ENCODE results near the gene TRAF3. TPM values are rescaled to one million over a fixed set of nuclear protein-coding genes. Genes with fewer than 3 reads are reported as not detected.
A peak's percentile ranks its signal among the peaks of the same experiment; 100 is the strongest.

Gene TRAF3
- total RNA-seq, 2 experiments from 2014 or later = 39.1 to 40.2 TPM

DNA sequence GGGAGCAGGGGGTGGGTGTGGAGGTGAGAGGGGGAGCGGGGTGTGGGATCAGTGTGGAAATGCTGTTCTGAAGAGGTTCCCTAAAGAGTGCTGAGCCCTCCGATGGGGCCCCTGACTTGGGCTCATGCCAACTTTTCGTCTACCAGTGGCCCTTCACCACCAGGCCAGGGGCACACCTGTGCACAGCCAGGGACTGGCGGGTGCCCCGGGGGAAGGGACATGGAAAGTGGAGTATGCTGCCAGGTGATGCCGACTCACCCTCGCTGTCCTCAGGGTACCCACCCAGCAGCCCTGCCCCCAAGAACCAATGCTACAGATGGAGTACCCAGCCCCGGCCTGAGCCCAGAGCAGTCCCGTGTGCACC lies 171.4 kb downstream of the TRAF3 start:
- intact Hi-C loops (cut with micrococcal nuclease) = no loop called here
- ChIA-PET CTCF (no interaction called here), POLR2A (no interaction called here)
- DNase-seq (no peak), ATAC-seq (no peak)
- no peaks in the 10 kb centered on the region for H3K9me3 Mint-ChIP-seq
- no peak overlapping the region for H3K4me3 Mint-ChIP-seq
- no peaks in the 10 kb centered on the region for H3K36me3 Mint-ChIP-seq (ENCODE audit: low read depth)
- peaks cover 18% of the 10 kb centered on the region for H3K4me1 Mint-ChIP-seq (ENCODE audit: low read depth)
- TF ChIP-seq, protein P1, sequence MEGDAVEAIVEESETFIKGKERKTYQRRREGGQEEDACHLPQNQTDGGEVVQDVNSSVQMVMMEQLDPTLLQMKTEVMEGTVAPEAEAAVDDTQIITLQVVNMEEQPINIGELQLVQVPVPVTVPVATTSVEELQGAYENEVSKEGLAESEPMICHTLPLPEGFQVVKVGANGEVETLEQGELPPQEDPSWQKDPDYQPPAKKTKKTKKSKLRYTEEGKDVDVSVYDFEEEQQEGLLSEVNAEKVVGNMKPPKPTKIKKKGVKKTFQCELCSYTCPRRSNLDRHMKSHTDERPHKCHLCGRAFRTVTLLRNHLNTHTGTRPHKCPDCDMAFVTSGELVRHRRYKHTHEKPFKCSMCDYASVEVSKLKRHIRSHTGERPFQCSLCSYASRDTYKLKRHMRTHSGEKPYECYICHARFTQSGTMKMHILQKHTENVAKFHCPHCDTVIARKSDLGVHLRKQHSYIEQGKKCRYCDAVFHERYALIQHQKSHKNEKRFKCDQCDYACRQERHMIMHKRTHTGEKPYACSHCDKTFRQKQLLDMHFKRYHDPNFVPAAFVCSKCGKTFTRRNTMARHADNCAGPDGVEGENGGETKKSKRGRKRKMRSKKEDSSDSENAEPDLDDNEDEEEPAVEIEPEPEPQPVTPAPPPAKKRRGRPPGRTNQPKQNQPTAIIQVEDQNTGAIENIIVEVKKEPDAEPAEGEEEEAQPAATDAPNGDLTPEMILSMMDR (IDR thresholded peaks at IDR 0.05) = no peak
- peak overlapping the region; percentile 9 for H3K27ac Mint-ChIP-seq
- H3K27me3 Mint-ChIP-seq = no peaks in the 10 kb centered on the region

DNA sequence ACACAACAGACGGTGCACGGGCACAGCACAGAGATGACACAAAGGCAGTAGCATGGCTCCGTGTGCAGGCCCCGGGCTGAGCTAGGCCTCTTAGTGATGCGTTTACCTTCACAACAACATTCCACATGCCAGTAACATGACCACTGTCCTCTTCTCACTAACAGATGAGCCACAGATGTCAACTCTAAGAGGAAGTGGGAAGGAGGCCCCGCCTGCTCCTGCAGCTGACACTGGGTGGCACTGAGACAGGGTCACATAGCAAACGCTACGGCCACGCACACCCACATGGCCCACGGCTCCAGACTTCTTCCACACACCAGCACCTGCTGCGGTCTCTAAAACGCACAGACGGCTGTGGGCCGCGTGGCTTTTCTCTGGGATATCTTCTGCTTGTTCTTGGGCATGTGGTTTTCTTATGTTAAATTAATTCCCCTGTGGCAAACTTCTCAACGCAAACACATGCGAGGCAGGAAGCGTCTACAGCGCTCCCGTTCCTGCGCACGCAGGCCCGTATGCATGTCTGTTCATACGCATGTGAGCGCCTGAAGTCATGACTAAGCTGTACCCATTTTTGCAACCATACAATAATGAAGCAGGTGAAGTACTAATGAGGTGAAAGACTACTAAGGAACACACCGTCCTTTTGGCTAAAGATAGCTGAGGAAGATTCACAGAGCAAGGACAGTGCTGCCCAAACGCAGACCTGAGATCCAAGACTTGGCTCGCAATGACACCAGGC lies 172.0 kb downstream of the TRAF3 start:
- ChIA-PET CTCF (no interaction called here), POLR2A (interaction anchor here (0.6 kb wide), 1 partner anchor 359 kb away, joined by 3 read pairs; no protein-coding TSS in a partner anchor)
- ATAC-seq (peak; percentile 84), DNase-seq (peak; percentile 68)
- TF ChIP-seq, protein P1 (IDR thresholded peaks at IDR 0.05) = no peak
- intact Hi-C loops (cut with micrococcal nuclease) = no loop called here
- H3K27ac Mint-ChIP-seq = peak overlapping the region; percentile 9
- peaks cover 18% of the 10 kb centered on the region for H3K4me1 Mint-ChIP-seq (ENCODE audit: low read depth)
- H3K27me3 Mint-ChIP-seq = no peaks in the 10 kb centered on the region
- no peaks in the 10 kb centered on the region for H3K9me3 Mint-ChIP-seq
- no peaks in the 10 kb centered on the region for H3K36me3 Mint-ChIP-seq (ENCODE audit: low read depth)
- H3K4me3 Mint-ChIP-seq = no peak overlapping the region

DNA sequence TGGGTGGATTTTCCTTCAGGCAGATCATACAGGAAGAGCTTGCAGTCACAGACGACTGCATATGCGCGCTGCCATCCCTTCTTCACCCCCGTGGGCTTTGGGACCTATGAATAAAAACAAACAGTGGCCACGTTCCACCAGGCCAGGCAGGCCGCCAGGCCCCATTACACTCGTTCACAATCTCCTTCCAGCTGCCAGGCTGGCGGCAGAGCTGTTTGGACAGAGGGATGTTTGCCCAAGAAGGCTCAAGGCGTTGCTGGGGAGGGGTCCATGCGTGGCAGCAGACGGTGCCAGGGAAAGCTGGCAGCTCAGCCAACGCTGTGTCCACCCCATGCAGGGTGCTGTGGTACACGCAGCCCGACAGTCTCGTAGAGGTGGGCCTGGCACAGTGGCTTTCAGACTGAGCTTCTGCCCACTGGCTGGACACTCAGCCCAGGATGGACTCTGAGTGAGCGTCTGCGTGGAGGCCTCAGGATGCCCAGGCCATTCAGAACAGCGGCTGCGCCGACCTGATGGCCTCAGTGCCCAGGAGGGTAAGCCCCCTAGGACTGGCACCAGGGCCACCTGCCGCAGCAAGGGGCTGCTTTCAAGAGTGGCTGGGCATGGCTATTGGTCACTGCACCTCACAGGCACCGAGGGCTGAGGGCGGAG lies 172.7 kb downstream of the TRAF3 start:
- Mint-ChIP-seq H3K27ac (no peak overlapping the region), H3K4me3 (no peak overlapping the region), H3K9me3 (no peaks in the 10 kb centered on the region), H3K4me1 (ENCODE audit: low read depth) (peaks cover 18% of the 10 kb centered on the region), H3K27me3 (no peaks in the 10 kb centered on the region), H3K36me3 (ENCODE audit: low read depth) (no peaks in the 10 kb centered on the region)
- no peak for ATAC-seq
- TF ChIP-seq, protein P1 (IDR thresholded peaks at IDR 0.05) = no peak
- POLR2A ChIA-PET = interaction anchor here (0.6 kb wide), 1 partner anchor 359 kb away, joined by 3 read pairs; no protein-coding TSS in a partner anchor
- intact Hi-C loops (cut with micrococcal nuclease) = no loop called here
- DNase-seq = no peak
- CTCF ChIA-PET = no interaction called here

DNA sequence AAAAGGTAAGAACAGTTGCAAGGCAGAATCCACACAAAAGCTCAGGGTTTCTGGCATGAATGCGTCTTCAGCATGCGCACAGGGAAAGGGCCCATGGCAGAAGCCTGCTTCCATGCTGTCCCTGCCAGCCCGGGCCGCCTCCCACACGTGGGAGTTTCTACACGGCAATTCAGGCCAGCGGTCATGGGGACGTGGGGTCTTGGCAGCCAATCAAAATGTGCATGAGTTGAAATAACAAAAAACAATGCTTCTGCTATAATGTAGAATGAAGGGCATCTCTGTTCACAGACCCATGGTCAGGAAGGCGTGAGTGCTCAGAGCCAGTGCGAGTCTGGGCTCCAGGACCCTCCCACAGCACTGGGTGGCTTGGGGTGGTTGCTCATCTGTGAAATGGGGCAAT lies 173.8 kb downstream of the TRAF3 start:
- Mint-ChIP-seq H3K9me3 (no peaks in the 10 kb centered on the region), H3K27me3 (no peaks in the 10 kb centered on the region), H3K27ac (no peak overlapping the region), H3K4me3 (no peak overlapping the region), H3K4me1 (ENCODE audit: low read depth) (peaks cover 18% of the 10 kb centered on the region), H3K36me3 (ENCODE audit: low read depth) (no peaks in the 10 kb centered on the region)
- DNase-seq (no peak), ATAC-seq (no peak)
- POLR2A ChIA-PET = no interaction called here
- CTCF ChIA-PET = no interaction called here
- intact Hi-C loops (cut with micrococcal nuclease) = no loop called here
- TF ChIP-seq, protein P1 (IDR thresholded peaks at IDR 0.05) = no peak

DNA sequence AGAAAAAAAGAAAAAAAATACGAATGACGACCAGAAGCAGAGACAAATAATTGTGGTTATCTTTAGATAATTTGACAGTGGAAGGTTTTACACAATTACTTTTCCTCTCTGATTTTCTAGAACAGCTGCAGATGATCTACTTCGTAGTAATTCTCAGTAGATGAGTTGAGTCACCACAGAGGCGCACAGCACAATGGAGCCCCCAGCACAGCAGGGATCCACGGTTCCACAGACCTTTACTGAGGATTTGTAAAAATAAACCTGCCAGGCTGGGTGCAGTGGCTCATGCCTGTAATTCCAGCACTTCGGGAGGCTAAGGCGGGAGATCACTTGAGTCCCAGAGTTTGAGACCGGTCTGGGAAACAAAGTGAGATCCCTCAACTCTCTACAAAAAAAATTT lies 174.6 kb downstream of the TRAF3 start:
- POLR2A ChIA-PET = no interaction called here

More for the DNA sequence above, 174.6 kb downstream of the TRAF3 start:
- TF ChIP-seq, protein P1 (IDR thresholded peaks at IDR 0.05) = no peak
- H3K36me3 Mint-ChIP-seq (ENCODE audit: low read depth) = no peaks in the 10 kb centered on the region
- DNase-seq (no peak), ATAC-seq (no peak)
- no peaks in the 10 kb centered on the region for H3K9me3 Mint-ChIP-seq
- intact Hi-C loops (cut with micrococcal nuclease) = no loop called here
- H3K4me1 Mint-ChIP-seq (ENCODE audit: low read depth) = peaks cover 15% of the 10 kb centered on the region
- H3K27ac Mint-ChIP-seq = no peak overlapping the region
- H3K27me3 Mint-ChIP-seq = no peaks in the 10 kb centered on the region
- no peak overlapping the region for H3K4me3 Mint-ChIP-seq
- CTCF ChIA-PET = no interaction called here
